TTC549 (cell line): ENCODE measurements around the gene C11orf98.
"Not testable (repeated sequence)": the region's sequence is repeated elsewhere in the genome, so short reads cannot be mapped to it uniquely, and the experiment has no call there.

Source experiments
- FAIRE-seq: peaks from 2 replicates; lab custom pipeline; 2012; peaks lifted over from hg19 to GRCh38; lab: Jason Lieb, UNC

C11orf98 gene

DNA sequence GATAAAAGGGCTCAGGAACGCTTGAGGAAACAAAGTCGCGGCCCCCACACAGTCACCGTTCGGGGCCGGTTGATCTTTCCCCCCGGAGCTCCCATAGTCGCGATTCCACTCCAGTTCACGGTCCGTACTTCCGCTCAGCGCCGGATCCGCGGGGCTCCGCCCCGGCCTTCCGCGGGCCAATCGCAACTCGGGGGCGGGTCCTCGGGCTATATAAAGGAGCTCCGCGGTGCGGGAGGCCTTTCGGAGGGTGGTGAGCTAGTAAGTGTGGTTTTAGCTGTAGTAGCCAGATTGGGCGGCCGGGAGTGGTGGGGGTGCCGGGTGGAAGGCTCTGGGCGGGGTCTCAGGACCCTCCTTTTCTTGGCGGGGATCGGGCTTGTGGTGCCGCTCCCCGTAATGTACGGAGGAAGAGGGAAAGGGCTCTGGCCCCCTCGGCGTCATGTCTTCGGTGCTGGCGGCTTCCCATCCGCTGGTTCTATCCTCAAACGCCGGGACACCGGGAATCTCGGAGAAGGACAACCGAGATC lies at the start of gene C11orf98, which contains the start of gene CSKMT:
Gene C11orf98 (minus strand): TSS at position 136 of the 524 bp plus-strand sequence. CDS start 41 bp downstream, at position 95.
Gene CSKMT (plus strand): TSS at position 238 of the 524 bp plus-strand sequence. CDS start 568 bp downstream, outside the sequence.
- no peak for FAIRE-seq

- FAIRE-seq, result no peak
Observed at GRCh38 chr11:62713343-62713742, 48.3 kb upstream of the C11orf98 start.

- no peak for FAIRE-seq
Observed at GRCh38 chr11:62712861-62713260, 47.9 kb upstream of the C11orf98 start.

DNA sequence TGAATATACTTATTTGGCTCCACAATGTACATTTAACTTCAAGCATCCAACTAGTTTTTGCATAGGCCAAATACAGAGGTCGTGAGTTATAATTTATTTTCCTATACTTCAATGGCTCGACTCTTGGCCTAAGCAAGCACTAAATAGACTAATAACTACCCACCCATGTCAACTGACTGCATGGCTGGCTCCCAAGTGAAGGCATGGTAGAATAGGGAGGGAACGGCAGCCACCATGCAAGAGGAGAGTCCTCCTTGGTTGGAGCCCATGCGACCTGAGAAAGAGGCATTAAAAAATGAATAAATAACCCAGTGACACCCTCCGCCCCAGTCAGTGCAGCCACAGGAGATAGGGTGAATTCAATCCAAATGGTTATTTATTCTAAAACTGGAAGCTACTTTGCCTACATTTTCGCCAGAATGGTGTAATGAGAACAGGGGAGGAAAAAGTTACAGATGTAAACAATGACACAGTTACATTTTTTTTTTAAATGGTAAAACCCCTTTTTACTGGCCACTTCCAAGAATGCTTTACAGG lies 47.3 kb upstream of the C11orf98 start:
- no peak for FAIRE-seq

DNA sequence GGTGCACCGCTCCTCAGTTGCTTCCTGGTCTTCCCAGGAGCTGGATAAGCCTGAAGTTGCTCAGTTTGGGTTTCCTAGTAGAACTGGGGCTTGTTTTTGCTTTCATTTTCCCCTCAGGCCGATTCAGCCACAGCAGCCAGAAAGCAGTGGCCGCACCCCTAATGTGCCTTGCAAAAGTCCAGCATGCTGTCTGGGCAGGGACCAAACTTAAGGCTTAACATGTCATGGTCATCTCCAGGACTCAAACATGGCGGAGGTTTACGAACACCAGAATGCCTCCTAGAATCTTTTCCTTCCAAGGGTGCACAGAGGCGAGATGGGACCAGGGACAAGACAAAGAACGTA lies 45.0 kb upstream of the C11orf98 start:
- FAIRE-seq, result no peak

DNA sequence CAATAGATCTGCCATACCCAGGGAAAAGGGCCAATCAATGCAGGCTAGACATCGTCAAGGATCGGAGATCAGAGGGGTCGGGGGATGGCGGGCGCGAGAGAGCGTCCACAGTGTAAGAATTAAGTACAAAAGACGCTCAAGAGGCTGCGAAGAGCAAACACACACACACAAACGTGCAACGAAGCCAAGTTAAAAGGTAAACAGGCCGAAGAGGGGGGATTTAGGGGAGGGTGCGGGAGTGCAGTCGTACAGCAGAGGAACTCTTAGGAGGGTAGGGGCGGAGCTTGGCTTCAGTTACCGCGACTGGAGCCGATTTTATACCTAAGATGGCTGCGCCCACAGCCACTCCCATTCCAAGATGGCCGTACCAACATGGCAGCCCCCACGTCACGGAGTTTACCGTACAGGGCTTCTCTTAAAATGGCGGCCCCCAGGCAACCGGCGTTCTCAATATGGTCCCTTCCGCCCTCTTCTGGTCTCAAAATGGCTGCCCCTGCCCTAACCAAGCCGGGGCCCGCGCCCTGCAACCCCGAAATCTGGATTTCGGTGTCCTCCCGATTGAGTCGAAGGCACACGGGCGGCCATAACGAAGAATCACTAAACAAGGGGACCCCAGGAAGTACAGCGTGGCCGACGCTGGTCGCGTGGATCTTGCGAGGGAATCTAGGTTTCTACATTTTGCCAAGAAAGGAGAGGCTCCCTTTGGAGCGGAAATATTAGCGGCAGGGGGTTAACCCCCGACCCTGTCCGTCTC lies 44.4 kb upstream of the C11orf98 start:
- peak; percentile 89 for FAIRE-seq

- FAIRE-seq, result no peak
Observed at GRCh38 chr11:62708793-62709192, 43.8 kb upstream of the C11orf98 start.

DNA sequence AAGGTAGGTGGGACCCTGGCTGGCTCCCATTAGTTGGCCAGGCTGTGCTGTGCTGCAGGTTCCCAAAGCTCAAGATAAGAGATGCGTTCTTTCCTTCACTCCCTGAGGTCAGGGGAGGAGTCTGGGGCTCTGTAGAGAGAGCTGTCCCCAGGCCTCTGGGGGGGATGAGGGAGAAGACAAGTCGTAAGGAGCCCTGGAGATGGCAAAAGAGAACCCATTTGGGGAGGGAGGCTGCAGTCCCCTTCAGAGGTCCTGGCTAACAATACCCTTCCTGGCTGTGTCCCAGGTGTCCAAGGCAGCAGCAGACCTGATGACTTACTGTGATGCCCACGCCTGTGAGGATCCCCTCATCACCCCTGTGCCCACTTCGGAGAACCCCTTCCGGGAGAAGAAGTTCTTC lies 43.4 kb upstream of the C11orf98 start:
- no peak for FAIRE-seq

DNA sequence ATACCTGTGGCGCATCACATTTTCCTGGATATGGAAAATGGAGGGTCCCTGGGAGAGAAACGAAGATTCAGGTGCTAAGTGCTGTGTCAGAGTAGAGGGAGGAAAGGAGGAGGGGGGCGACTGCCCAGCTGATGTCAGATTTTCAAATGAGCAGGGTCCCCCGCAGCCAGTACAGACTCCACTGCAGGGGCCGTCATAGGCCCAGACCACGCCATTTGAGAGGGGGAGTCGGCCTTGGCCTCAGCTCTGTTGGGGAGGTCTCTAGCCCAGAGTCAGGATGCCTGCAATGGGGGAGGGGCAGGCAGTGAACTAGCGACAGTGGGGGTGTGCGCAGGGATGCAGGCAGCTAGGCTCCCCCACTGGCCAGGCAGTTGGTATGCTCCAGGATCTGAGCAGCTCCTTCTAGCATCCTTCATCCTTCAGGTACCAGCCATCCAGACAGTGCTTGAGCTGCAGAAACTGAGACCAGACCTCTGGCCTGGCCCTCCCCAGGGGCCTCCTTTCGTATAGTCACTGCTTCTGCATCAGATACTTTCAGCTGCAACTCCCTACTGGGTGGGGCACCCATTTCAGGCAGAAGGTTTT lies 42.4 kb upstream of the C11orf98 start, which contains the start of the genes BSCL2 and GNG3:
Gene BSCL2 (minus strand): TSS at position 148 of the 585 bp plus-strand sequence. CDS start 229 bp downstream, outside the sequence.
Gene GNG3 (plus strand): TSS at position 400 of the 585 bp plus-strand sequence. CDS start 620 bp downstream, outside the sequence.
- no peak for FAIRE-seq

DNA sequence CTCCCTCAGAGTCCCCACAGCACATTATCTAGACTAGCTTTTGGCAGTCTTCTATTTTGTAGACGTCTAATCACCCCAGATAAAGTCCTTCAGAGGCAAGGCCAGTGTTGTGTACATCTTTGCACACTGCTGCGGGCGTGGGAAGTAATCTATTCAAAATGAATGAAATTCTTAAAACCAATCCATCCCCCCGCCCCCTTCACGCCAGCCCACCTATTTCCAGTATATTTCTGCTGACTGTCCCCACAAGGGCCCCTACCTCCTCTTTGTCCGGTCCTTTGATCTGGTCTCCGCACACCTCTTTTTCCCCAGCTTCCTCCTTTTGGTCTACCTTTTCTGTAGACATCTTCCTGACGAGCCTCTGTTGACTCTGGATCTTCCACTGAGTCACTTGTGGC lies 41.8 kb upstream of the C11orf98 start:
- no peak for FAIRE-seq

GRCh38 chr11:62705880-62706849 lies 41.2 kb upstream of the C11orf98 start:
- FAIRE-seq, result no peak

DNA sequence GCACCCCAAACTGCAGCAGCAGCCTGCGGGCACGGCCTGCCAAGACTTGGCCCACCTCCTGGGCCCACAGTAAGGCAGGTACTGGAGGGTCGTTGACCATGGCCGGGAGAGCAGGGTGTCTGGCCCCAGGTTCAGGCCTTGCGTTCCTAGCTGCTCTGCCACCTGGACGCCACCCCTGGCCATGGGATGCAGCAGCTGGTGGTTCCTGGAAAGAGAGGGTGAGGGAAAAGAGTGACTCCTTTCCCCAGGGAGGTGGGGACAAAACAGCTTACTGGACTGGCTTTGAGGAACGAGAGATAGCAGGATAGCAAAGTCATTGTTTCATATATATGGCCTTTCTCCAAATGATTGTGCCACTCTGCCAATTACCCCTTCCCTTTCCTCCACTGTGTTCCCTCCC lies 40.4 kb upstream of the C11orf98 start:
- no peak for FAIRE-seq

DNA sequence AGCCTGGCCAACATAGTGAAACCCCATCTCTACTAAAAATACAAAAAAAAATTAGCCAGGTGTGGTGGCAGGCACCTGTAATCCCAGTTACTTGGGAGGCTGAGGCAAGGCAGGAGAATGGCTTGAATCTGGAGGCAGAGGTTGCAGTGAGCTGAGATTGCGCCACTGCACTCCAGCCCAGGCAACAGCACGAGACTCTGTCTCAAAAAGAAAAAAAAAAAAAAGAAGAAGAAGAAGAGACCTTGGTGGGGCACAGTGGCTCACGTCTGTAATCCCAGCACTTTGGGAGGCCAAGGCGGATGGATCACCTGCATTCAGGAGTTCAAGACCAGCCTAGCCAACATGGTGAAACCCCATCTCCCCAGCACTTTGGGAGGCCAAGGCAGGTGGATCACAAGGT lies 38.9 kb upstream of the C11orf98 start:
- FAIRE-seq, result not testable (repeated sequence)

DNA sequence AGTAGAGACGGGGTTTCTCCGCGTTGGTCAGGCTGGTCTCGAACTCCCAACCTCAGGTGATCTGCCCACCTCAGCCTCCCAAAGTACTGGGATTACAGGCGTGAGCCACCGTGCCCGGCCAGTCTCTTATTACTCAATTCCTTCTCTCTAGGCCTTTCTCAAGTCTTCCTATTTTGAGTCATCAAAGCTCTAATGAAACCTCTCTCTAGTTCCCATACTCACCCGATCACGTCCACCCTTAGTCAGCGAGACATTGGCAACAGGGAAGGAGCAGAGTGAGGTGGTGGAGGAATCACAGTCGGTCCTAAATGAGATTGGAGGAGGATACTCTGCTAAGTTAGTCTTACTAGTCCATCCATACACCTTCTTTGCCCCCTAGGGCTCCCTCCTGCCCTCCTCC lies 37.2 kb upstream of the C11orf98 start:
- FAIRE-seq, result no peak

DNA sequence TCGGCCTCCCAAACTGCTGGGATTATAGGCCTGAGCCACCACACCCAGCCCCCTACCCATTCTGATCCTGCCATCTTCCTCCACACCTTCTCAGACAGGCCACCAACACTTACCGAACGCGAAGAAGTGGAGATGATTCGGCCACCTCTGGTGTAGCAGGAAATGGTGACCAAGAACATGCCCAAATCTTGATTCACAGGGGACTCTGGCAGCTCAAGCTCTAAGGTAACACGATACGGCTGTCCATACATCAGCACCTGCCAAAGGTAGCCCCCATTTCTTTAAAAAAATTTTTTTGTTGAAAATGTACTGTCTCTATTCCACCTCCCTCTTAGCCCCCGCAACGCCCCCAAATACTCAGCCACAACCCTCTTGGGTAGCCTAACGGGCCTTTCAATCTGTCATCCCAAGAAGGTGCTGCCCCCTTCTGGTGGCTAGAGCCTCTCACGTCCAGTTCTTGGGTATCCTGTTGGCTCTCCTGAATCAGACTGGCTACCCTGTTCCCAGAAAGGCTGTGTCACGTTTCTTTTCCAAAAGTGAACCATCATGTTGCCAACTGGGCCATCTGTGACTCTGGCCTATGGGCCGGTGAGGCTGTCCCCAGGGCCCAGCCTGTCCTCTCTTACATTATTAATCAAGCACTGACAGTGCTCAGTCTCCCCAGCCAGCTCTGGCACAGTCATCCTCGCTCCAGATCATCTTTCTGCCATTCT lies 29.6 kb upstream of the C11orf98 start:
- no peak for FAIRE-seq

DNA sequence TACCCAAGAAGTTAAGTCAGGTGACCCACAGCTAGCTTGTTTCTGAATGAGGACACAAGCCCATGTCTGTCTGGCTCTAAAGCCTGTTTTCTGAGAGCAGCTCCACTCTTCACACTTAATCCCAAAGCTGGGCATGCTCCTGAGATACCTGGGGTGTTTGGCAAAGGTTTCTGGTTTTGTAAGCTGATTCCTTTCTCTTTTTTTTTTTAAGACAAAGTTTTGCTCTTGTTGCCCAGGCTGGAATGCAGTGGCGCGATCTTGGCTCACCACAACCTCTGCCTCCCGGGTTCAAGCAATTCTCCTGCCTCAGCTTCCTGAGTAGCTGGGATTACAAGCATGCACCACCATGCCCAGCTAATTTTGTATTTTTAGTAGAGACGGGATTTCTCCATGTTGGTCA lies 28.6 kb upstream of the C11orf98 start:
- not testable (repeated sequence) for FAIRE-seq

DNA sequence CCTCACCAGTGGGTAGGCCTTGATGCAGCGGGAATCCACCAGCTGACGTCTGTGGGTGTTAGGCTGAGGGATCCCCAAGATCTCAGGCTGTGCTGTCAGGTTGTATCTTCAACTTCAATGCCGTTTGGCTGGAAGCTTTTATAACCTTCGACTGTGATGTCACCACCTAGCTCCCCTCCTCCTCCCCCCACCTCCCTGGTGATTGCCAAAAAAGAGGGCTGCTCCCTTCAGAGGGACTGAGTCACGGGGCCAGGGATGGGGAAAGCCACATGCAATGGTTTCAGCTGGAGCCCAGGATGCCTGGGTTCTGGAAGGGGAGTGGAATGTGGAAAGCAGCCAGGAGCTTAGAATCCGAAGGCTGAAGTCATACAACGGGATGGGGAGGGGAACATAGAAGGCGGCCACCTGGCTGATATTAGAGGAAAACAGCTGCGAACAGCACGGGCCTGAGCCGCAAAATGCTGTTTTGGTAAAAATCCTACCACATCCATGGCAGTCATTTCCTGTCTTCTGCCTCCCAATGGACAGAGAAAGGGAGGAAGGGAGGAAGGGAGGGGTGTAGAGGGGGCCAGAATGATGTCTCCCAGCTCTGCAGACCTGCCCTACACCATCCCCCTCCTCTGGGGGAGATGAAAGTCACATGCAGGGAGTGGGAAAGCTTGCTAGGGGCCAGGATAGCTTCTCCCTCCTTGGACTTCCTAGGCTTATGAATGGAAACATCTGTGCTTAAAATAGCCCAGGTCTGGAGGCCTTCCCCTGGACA lies 24.6 kb upstream of the C11orf98 start, which contains the start of gene LRRN4CL:
Gene LRRN4CL (minus strand): TSS at position 110 of the 763 bp plus-strand sequence. CDS start 1,022 bp downstream, outside the sequence.
- FAIRE-seq, result no peak

GRCh38 chr11:62688491-62688890 lies 23.5 kb upstream of the C11orf98 start:
- FAIRE-seq, result no peak

DNA sequence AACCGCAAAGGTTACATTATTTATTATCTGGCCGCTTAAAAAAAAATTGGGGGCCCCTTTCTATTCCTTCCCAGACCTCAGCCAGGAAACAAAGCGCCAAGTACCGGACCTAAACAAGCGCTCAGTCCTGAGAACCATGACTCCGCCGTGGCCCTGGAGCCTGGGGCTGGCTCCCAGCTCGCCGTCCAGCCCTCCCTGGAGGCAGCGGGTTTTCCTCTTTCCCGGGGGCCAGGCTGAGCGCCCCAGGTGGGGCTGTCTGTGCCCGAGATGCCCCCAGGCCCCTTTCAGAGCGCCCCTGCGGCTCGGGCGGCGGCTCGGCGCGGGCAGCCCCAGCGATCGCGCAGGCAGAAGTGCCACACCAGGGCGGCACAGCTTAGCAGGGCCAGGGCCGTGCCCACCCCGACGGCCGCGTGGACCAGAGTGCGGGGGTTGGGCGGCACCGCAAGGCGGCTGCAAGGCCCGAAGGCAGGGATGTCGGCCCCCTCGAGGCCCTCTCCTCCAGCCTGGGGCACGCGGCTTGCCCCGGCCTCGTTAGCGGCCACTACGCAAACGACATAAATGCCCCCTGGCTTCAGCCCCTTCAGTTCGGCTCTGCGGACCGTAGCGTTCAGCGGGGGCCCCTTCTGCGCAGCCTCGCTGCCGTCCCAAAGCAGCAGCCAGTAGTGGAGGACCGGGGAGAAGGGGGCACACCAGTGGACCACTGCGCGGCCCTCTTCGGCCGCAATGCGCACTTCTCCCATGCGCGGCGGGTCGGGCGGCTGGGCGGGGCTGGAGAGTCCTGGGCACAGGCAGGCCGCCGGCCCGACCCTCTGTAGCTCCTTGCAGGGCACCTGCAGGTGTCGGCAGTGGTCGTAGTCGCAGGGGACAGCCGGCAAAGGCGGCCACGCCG lies 22.7 kb upstream of the C11orf98 start:
- no peak for FAIRE-seq
